ENCODE measurements around the gene WDR27.

WDR27 gene

DNA sequence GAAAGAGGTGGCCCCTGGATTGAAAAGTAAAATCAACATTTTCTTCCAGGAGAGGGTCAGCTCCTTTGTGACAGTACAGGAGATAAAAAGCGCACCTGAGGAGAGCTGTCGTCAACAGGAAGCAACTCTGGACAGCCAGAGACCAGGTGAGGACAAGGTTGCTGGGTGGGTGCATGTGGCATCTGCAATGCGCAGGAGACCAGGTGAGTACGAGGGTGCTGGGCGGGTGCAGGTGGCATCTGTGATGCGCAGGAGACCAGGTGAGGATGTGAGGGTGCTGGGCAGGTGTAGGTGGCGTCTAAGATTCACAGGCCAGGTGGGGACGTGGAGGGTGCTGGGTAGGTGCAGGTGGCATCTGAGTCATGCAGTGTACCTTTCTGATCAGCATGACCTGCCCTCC, 38.4 kb downstream of the WDR27 start:
- TF ChIP-seq GATA1 (IDR thresholded peaks at IDR 0.05; ENCODE audit: low read depth, low read length) (no peak), POLR2A (IDR thresholded peaks at IDR 0.05; ENCODE audit: low read length) (no peak)

DNA sequence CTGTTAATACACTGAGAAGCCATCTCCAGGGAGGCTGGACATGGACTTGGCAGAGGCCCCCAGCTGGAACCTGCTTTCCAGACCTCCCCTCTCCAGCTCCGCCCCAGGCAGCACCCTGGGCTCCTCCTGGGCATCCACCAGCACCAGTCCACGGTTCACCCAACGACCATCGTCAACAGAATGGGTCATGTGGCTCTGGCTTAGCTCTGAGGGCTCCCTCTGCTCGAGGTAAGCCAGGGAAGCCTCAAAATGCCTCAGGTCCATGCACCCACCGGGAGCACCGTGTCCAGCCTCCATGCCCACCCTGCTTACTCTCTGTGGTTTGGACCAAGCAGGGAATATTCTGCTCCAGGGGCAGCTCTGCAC, 40.5 kb downstream of the WDR27 start:
- TF ChIP-seq GATA1 (IDR thresholded peaks at IDR 0.05; ENCODE audit: low read depth, low read length): no peak
- TF ChIP-seq POLR2A (IDR thresholded peaks at IDR 0.05; ENCODE audit: low read length): no peak

More for the DNA sequence above, 38.4 kb downstream of the WDR27 start:
- no peak for DNase-seq

DNA sequence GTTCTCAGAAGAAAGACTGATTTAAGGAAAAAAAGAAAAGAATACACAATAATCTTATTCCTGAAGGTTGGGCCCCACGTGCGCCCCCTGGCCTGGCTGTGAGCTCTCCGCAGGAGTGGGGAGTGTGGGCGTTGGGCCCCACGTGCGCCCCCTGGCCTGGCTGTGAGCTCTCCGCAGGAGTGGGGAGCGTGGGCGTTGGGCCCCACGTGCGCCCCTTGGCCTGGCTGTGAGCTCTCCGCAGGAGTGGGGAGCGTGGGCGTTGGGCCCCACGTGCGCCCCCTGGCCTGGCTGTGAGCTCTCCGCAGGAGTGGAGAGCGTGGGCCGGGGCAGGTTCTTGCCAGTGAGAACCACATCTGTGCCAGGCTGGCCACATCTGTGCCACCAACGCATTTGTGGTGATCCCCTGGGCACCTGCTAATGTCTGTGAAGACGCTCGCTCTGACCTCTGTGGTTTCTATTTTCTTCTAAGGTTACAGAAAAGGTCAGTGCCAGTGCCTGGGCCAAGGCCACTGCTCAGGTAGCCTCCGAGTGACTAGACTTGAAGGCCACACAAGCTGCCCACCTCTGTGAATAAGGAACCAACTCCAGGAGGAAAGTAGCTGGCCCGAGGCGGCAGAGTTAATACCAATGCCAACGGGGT, 41.0 kb downstream of the WDR27 start:
- no peak for TF ChIP-seq POLR2A (IDR thresholded peaks at IDR 0.05; ENCODE audit: low read length)
- TF ChIP-seq GATA1 (IDR thresholded peaks at IDR 0.05; ENCODE audit: low read depth, low read length): no peak
- DNase-seq: no peak

More for the DNA sequence above, 40.5 kb downstream of the WDR27 start:
- no peak for DNase-seq

DNA sequence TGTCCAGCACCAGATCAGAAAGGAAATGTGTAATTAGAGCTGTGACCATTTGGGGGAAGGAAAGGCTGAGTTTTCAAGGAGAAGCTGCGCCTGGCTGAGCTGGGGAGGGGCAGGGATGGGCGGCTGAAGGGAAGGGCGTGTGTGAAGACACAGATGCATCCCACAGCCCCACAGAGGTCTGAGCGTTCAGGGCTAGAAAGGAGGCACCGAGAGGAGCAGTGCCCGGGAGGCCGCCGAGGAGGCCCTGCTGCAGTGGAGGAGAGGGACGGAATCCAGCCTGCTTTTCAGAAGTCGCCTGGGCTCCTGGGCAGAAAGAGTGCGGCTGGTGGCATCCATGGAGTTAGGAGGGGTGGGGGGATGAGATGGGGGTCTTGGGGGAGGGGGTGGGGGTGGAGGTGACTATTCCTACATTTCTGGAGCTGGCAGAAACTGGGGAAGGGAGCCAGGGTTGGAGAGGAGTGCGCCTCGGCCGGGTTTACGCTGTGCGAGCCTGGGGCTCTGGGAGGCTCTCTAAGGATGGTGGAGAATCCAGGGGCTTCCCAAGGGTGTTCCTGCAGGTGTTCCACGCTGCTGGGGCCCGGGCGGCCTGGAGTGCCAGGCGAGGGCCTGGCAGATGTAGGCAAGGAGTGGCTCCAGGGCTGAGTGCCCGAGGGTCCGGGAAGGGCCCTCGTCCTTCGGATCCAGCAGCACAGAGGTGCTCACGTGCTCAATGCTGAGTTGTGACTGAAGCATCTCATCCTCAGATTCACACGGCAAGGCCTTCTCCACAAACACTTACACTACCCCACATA, 41.8 kb downstream of the WDR27 start:
- no peak for DNase-seq
- TF ChIP-seq POLR2A (IDR thresholded peaks at IDR 0.05; ENCODE audit: low read length) (no peak), GATA1 (IDR thresholded peaks at IDR 0.05; ENCODE audit: low read depth, low read length) (no peak)

DNA sequence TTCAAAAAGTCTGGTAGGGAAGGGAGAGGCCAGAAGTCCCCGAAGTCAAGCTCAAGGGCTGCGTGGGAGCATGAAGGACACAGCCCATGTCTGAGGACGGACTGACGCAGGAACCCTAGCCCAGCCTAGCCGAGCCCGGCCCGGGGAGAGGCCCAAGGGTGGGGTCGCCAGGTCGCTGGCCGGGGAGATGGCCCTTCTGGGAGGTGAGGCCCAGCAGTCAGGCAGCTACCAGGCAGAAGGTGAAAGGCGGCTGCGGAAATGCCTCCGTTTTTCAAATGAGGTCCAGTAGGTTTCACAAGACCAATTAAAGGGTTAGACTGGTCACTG, 44.6 kb downstream of the WDR27 start:
- DNase-seq: no peak
- TF ChIP-seq POLR2A (IDR thresholded peaks at IDR 0.05; ENCODE audit: low read length) (no peak), GATA1 (IDR thresholded peaks at IDR 0.05; ENCODE audit: low read depth, low read length) (no peak)

DNA sequence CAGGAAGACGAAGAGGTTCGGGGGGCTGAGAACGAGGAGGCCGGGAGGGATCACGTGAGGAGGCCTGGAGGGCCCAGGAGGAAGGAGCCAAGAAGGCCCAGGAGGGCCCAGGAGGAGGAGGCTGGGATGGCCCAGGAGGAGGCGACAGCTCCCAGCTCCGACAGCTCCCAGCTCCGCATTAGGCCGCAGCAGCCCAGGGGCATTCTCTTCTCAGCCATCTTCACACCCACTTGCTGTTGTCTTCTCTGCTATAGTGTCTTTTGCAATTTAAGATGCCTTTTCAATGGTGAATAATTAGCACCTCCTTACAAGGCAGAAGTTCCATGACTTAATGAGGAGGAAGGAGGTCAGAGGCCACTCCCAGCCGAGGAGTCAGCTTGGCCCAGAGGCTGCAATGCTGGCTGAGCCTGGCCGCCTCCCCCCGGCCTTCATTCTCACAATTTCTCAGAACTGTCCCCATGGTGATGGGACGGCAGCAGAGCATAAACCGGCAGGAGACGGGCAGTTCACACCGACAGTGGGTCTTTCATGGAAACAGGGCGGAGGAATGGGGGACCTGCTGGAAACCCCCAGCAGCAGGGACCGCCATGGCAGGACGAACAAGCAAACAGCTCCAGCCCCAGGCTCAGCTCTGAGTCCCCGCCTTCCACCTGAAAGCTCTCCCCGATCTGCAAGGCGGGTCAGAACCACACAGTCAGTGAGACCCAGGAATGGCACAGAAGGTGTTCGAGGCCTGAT, 45.1 kb downstream of the WDR27 start:
- TF ChIP-seq GATA1 (IDR thresholded peaks at IDR 0.05; ENCODE audit: low read depth, low read length) (no peak), POLR2A (IDR thresholded peaks at IDR 0.05; ENCODE audit: low read length) (no peak)
- no peak for DNase-seq

DNA sequence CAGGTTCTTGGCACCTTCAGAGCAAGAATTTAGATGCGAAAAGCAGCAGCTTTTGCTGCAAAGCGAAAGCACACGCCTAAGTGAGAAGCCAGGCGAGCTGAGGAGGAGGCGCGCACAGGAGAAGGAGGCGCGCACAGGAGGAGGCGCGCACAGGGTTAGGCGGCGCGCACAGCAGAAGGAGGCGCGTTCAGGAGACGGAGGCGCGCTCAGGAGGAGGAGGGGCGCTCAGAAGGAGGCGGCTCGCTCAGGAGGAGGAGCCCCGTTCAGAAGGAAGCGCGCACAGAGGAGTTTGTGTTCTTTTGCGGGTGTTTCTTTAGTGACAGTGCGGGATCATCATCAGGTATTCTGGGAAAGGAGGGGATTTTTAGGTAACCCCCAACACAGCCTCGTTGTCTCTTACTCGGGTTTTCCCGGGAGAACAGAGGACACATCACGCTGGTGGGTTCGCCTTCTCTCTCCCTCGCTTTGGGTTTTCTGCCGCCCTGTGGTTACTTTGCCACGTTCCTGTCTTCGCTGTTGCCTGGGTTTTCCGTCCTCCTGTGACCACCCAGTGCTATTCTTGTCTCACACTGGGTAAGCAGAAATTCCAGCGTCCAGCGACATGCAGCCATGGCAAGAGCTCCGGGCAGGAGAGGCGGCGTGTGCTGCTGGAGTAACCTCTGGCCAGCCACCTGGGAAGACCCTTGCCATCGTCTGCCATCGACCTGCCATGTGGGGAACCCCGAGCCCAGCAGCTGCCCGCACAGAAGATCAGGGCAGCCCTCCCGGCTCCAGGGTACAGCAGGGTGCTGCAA, 47.0 kb downstream of the WDR27 start:
- peak; percentile 68 to 77 for DNase-seq
- TF ChIP-seq POLR2A (IDR thresholded peaks at IDR 0.05; ENCODE audit: low read length) (peak; percentile 49), GATA1 (IDR thresholded peaks at IDR 0.05; ENCODE audit: low read depth, low read length) (no peak)

DNA sequence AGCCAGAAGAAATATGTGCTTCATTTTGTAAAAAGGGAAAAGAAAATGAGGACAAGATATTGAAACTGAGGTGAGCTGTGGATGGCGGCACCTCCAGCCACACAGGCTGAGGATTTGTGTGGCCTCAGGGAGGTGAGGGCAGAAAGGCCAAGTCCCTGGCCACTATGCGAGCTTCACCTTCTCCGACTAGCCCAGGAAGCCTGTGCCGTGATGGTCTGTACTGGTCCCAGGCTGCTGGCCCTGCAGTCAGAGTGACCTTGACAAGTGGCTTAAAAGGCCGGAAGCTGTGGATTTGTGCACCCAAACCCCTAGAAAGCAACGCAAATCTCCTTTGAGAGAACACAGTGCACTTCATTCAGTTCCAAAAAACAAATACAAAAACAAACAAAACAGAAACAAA, 48.1 kb downstream of the WDR27 start:
- no peak for DNase-seq
- TF ChIP-seq POLR2A (IDR thresholded peaks at IDR 0.05; ENCODE audit: low read length) (no peak), GATA1 (IDR thresholded peaks at IDR 0.05; ENCODE audit: low read depth, low read length) (no peak)

DNA sequence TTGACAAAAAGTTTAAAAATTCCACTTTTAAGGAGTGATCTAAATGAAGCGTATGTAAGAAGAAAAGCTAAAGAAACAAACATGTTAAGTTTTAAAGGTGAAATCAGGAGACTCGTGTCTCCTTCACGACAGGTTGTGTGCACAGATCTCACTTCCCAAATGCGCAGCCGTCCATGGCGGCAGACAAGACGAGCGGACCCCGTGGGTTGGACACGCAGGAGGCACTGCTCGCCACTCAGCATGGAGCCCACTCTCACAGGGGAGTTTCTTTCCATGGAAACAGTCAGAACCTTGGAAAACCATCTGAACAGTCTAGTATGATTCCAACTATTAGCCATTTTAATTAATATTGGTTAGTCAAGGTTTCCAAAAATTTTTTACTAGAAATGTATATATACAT, 48.9 kb downstream of the WDR27 start:
- TF ChIP-seq GATA1 (IDR thresholded peaks at IDR 0.05; ENCODE audit: low read depth, low read length) (no peak), POLR2A (IDR thresholded peaks at IDR 0.05; ENCODE audit: low read length) (no peak)

DNA sequence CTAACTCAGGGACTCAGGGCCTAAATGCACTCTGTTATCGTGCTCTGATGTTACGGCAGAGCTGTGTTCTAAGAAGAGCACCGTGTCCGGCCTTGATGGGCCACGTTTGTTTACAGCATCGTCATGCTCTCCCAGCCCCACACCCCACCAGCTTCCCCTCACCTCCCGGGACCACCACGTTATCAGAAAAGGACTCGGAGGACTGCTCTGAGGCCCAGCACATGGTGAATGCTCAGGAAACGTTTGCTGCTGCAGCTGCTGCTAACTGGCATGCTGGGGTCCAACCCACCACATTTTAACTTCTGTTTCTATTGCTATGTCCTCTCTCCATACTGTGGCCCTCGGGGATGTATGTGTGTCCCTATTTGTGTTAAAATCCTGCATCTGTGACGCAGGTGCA, 50.3 kb downstream of the WDR27 start:
- no peak for TF ChIP-seq POLR2A (IDR thresholded peaks at IDR 0.05; ENCODE audit: low read length)
- TF ChIP-seq GATA1 (IDR thresholded peaks at IDR 0.05; ENCODE audit: low read depth, low read length): no peak
- no peak for DNase-seq

More for the DNA sequence above, 48.9 kb downstream of the WDR27 start:
- no peak for DNase-seq

DNA sequence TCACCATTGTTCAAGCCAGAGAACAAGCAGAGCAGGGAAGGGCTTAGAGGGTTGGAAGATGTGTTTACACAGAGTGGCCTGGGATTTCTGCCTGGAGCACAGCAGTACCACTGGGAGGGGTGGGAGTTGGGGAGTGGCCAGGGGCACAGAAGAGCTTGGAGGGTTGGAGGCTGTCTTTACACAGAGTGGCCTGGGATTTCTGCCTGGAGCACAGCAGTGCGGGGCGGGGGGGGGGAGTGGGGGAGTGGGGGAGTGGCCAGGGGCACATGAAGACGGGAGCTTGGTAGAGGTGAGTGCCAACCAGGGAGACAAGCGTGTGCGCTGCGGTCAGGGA, 50.9 kb downstream of the WDR27 start:
- TF ChIP-seq GATA1 (IDR thresholded peaks at IDR 0.05; ENCODE audit: low read depth, low read length) (no peak), POLR2A (IDR thresholded peaks at IDR 0.05; ENCODE audit: low read length) (no peak)
- DNase-seq: no peak

DNA sequence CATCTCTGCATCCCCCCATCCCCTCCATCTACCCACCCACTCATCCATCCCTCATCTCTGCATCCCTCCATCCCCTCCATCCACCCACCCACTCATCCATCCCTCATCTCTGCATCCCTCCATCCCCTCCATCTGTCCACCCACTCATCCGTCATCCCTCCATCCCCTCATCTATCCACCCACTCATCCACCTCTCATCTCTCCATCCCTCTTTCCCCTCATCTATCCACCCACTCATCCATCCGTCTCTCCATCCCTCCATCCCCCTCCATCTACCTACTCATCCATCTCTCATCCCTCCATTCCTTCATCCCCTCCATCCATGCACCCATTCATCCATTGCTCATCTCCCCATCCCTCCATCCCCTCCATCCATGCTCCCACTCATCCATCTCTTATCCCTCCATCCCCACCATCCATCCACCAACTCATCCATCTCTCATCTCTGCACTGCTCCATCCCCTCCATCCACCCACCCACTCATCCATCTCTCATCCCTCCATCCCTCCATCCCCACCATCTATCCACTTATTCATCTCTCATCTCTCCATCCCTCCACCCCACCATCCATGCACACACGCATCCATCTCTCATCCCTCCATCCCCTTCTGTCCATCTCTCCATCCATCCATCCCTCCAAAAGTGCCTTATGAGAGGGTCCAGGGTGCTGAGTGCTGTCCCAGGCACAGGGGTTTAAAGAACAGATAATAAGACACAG, 51.4 kb downstream of the WDR27 start:
- TF ChIP-seq GATA1 (IDR thresholded peaks at IDR 0.05; ENCODE audit: low read depth, low read length) (no peak), POLR2A (IDR thresholded peaks at IDR 0.05; ENCODE audit: low read length) (no peak)
- no peak for DNase-seq

DNA sequence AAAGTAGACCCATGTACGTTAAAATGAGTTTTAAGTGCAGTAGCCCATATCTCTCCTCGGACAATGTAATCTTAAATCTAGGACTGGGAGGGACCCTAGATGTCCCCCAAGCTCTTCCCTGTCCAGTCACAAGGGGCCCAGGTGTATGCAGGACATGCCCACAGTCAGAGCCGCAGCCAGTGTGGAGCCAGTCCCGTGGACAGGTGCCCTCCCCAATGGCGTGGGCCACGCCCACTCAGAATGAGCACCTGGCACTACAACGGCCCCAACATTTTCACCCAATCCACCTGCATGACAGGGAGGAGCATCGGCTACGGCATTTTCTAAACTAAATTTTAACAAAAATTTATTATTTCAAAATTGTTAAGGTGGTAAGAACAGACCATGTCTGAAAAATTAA, 53.2 kb downstream of the WDR27 start:
- DNase-seq: no peak
- TF ChIP-seq POLR2A (IDR thresholded peaks at IDR 0.05; ENCODE audit: low read length): no peak
- TF ChIP-seq GATA1 (IDR thresholded peaks at IDR 0.05; ENCODE audit: low read depth, low read length): no peak

All from erythroblast (primary cell).